ENCODE data around the gene CENPP. TPM values are rescaled to one million over a fixed set of nuclear protein-coding genes. Genes with fewer than 3 reads are reported as not detected.

The CENPP gene
- total RNA-seq, 1 donor from 2014 or later, result 3.3 TPM

- intact Hi-C loops (cut with DNase I), result loop anchor here (5.0 kb wide), 1 partner anchor 123 kb away; no protein-coding TSS in a partner anchor
- DNase-seq (ENCODE audit: missing footprints) (no peak), ATAC-seq (no peak)
Measured at GRCh38 chr9:92483627-92484545, 158.1 kb downstream of the CENPP start.

DNA sequence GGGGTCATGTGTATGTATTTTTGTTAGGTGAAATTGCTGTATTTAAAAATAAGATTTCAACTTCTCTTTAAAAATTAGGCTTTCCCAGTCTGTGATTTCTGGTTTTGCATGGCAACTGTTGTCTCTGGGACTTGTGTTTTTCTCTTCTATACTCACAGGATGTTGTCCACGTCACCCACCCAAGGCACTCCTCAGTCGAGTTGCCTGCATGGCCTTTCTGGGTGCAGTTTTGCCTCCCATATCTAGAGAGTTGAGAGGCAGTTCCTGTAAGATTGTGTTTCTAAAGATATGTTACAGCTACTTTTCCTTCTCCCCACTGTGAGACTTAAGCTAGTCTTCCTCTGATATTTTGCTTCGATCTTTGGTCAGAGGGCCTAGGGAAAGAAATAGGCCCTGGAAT is 158.8 kb downstream of the CENPP start:
- DNase-seq (ENCODE audit: missing footprints) (no peak), ATAC-seq (no peak)
- intact Hi-C loops (cut with DNase I), result loop anchor here (5.0 kb wide), 1 partner anchor 123 kb away; no protein-coding TSS in a partner anchor

GRCh38 chr9:92486371-92486770 is 160.6 kb downstream of the CENPP start:
- intact Hi-C loops (cut with DNase I), result no loop called here
- DNase-seq (ENCODE audit: missing footprints), result no peak
- no peak for ATAC-seq

DNA sequence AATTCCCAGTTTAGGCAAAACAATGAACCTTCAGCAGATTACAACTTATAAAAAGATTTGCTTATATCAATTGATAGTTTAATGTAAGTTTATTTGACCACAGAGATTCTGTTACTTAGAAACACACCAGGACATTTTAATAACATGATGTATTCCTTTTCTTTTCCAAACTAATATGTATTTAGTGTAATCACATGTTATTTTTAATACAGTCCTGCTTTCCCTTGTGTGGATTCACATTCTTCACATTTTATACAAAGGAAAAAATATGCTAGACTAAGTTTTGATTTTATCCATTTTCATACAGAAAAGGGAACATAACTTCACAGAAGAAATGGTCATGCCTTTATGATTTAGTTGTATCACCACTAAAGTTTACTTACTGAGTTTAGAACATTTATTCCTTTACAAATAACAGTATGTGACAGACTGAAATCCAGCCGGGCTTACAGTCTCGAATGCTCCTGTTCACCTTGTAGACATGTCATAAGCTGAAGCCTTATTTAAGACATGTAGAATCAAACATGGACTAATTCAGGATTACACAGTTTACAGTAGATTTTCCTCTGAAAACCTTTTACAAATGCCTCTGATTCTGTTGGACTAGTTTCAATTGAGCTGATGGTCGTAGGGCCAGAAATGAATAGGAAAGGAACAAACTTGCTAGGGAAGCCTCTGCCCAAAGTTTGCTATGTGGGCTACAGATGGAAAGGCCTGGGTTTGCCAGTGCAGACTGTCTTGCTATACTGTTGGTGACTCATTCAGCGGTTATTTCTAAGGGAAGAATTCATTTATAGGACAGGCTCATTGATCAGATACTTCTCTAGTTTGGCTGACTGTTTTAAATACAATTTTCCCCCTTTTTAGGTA is 163.2 kb downstream of the CENPP start:
- DNase-seq (ENCODE audit: missing footprints), result no peak
- ATAC-seq, result no peak
- intact Hi-C loops (cut with DNase I), result no loop called here

DNA sequence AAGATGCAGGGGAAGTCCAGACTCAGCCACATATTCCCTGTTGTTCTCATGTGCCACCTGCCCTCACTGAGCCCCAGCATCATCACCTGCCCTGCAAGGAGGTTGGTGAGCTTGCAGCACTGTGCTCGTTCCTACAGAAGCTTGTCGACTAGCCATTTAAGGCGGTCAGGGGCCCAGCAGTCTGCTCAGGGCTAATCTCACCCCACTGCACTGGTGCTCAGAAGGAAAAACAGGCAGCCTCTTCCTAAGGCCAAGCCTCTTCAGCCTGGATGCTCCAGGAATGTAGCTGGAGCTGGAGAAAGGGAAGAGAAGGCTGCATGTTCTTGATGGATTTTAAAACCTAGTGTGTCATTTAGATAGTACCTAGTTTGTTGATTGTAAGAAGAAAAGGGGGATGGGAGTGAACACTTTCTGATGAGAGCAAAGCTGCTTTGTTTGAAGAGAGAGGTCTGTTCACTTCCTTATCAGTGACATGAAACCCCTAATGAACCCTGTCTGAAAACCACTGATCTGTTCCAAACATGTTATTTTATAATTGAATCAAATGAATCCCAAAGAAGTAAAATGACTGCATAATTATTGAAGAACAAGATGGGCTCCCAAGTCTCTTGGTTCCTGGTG is 167.1 kb downstream of the CENPP start:
- intact Hi-C loops (cut with DNase I), result no loop called here
- ATAC-seq, result no peak
- no peak for DNase-seq (ENCODE audit: missing footprints)

- intact Hi-C loops (cut with DNase I), result no loop called here
- ATAC-seq, result no peak
- no peak for DNase-seq (ENCODE audit: missing footprints)
Measured at GRCh38 chr9:92493749-92494387, 168.1 kb downstream of the CENPP start.

GRCh38 chr9:92494856-92495255 is 169.1 kb downstream of the CENPP start:
- DNase-seq (ENCODE audit: missing footprints), result no peak
- intact Hi-C loops (cut with DNase I), result no loop called here
- no peak for ATAC-seq

- intact Hi-C loops (cut with DNase I), result no loop called here
- no peak for ATAC-seq
- no peak for DNase-seq (ENCODE audit: missing footprints)
Measured at GRCh38 chr9:92496396-92497176, 170.8 kb downstream of the CENPP start.

- intact Hi-C loops (cut with DNase I), result loop anchor here (10.0 kb wide), 1 partner anchor 115 kb away; no protein-coding TSS in a partner anchor
- ATAC-seq (no peak), DNase-seq (ENCODE audit: missing footprints) (no peak)
Measured at GRCh38 chr9:92499701-92500100, 173.9 kb downstream of the CENPP start.

DNA sequence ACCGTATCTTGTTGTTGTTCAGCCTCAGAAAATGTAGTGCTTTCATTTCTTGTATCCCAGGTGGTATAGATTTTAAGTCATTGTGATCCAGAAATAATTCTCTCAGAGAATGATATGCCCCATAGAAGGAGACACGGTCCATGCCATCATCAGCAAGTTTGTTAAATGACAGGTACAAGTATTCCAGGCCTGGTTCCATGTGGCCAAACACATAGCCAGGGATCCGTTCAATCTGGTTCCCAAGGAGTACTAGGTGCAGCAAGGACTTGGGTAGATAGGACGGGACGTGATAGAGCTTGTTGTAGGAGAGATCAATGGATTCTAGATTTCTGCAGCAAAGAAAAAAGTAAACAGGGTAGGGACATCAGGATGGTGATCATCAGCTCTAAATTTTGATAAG is 175.0 kb downstream of the CENPP start:
- DNase-seq (ENCODE audit: missing footprints) (no peak), ATAC-seq (no peak)
- intact Hi-C loops (cut with DNase I), result loop anchor here (10.0 kb wide), 1 partner anchor 114 kb away; no protein-coding TSS in a partner anchor

DNA sequence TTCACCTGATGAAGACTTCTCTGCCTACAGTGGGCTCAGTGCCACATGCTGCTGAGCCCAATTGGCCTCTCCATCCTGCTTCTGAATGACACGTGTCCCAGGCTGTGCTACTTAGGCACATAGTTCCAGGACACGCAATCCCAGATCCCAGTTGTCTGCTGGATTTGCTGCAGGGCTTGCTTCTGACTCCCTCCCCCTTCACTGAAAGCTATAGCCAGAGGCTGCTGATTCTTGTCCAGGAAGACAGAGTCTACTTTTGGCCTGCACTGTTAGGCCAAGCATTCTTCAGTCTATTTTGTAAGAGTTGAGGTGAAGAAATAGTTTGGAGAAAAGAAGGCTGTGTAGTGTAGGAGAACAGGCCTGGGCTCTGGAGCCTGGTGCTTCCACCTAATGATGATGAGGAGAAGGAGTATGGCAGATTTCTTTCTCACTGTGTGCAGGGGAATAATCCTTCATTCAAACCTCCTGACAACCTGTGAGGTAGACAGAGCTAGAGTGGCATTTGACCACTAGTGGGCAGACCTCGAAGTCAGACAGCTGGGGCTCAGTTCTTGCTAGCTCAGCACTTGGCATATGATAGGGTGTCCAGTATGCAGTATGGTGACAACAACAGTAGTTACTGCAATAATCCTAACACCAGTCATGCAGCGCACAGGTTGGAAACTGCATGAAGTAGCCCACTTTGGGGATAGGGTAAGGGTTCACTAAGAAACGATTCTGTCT is 176.1 kb downstream of the CENPP start:
- ATAC-seq (peak; percentile 85), DNase-seq (ENCODE audit: missing footprints) (no peak)
- intact Hi-C loops (cut with DNase I), result loop anchor here (10.0 kb wide), 1 partner anchor 113 kb away; no protein-coding TSS in a partner anchor

GRCh38 chr9:92503156-92503555 is 177.4 kb downstream of the CENPP start:
- DNase-seq (ENCODE audit: missing footprints) (no peak), ATAC-seq (no peak)
- intact Hi-C loops (cut with DNase I), result loop anchor here (10.0 kb wide), 1 partner anchor 112 kb away; no protein-coding TSS in a partner anchor

DNA sequence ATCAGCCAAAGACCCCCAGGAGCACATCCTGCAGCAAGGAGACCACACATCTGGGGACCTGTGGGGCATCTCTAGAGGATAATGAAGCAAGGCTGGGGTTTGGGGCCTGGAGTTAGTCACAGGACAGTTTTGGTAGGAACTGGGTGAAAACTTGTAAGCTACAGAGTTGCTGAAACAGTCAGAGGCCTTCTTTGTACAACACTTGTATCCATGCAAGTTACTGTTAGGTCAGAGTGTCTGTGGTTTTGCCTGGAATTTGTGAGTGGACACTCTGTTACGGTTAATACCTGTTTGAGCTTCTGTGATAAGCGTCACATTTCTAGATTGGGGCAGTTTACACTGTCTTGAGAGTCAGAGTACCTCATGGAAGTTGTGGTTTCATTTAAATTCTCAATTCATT is 179.1 kb downstream of the CENPP start:
- intact Hi-C loops (cut with DNase I), result loop anchor here (10.0 kb wide), 1 partner anchor 110 kb away; no protein-coding TSS in a partner anchor
- DNase-seq (ENCODE audit: missing footprints), result no peak
- ATAC-seq, result no peak

DNA sequence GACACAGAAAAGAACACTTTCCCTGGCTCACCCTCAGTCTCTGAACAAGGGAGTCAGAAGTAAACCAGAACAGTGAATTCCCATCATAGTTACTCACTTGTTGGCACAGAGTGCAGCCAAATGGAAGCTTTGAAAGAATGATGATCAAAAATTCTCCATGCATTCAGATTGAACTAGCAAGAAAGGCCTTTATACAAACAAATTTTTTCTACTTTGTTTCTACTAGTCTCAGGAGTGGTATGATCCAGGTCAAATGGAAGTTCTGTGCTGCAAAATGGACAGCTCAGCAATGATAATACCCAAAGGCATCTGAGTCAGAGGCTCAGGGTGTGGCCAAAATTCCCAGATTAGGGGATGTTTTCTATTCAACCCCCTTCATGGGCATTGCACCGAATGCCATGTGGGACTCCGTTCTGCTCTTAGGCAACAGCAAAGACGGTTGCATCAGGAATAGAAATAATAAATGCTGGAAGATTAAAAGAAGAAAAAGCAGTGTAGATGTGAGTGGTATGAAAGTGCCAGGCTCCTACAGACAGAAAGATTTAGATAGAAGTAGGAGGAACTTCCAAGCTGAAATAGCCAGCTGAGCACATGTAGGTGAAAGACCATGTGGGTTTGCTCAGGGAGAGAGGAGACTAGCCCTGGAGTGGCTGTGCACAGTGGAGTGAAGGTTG is 180.6 kb downstream of the CENPP start:
- intact Hi-C loops (cut with DNase I), result loop anchor here (10.0 kb wide), 1 partner anchor 108 kb away; no protein-coding TSS in a partner anchor
- ATAC-seq (peak; percentile 73), DNase-seq (ENCODE audit: missing footprints) (no peak)

GRCh38 chr9:92507005-92507404 is 181.3 kb downstream of the CENPP start:
- intact Hi-C loops (cut with DNase I), result loop anchor here (10.0 kb wide), 1 partner anchor 108 kb away; no protein-coding TSS in a partner anchor
- DNase-seq (ENCODE audit: missing footprints), result no peak
- ATAC-seq, result no peak

GRCh38 chr9:92507496-92507895 is 181.7 kb downstream of the CENPP start:
- DNase-seq (ENCODE audit: missing footprints) (no peak), ATAC-seq (no peak)
- intact Hi-C loops (cut with DNase I), result loop anchor here (10.0 kb wide), 1 partner anchor 107 kb away; no protein-coding TSS in a partner anchor
